ENCODE results near the gene PIGH.

GRCh38 chr14:67556671-67557070 lies 43.4 kb downstream of the PIGH start:
- no peak for TF ChIP-seq YY1 (IDR thresholded peaks at IDR 0.05; ENCODE audit: insufficient read depth, insufficient read length)
- TF ChIP-seq ZNF274 (IDR thresholded peaks at IDR 0.05; ENCODE audit: low read depth, low read length): no peak

Measured in NT2/D1 (cell line).